ENCODE measurements around the gene XPNPEP1.
A peak's percentile ranks its signal among the peaks of the same experiment; 100 is the strongest.

The XPNPEP1 gene

GRCh38 chr10:109967739-109968088, 44.4 kb upstream of the XPNPEP1 start:
- H3K36me3 ChIP-seq: no peaks in the 10 kb centered on the region
- no peak overlapping the region for H3K4me3 ChIP-seq (ENCODE audit: low read depth, low read length)
- no peak overlapping the region for H3K27ac ChIP-seq
- DNase-seq: no peak
- no peaks in the 10 kb centered on the region for H3K9me3 ChIP-seq (ENCODE audit: severe bottlenecking)
- no peaks in the 10 kb centered on the region for H3K27me3 ChIP-seq (ENCODE audit: insufficient read depth, low read depth, severe bottlenecking)
- no peak for TF ChIP-seq CTCF (IDR thresholded peaks at IDR 0.05; ENCODE audit: low read depth, low read length)

- no peak for TF ChIP-seq CTCF (IDR thresholded peaks at IDR 0.05; ENCODE audit: low read depth, low read length)
- Histone ChIP-seq H3K9me3 (ENCODE audit: severe bottlenecking) (no peaks in the 10 kb centered on the region), H3K36me3 (no peaks in the 10 kb centered on the region), H3K27ac (peak overlapping the region; percentile 0), H3K4me3 (ENCODE audit: low read depth, low read length) (no peak overlapping the region), H3K27me3 (ENCODE audit: insufficient read depth, low read depth, severe bottlenecking) (no peaks in the 10 kb centered on the region)
- peak; percentile 29 for DNase-seq
Measured at GRCh38 chr10:109966961-109967738, 43.8 kb upstream of the XPNPEP1 start.

GRCh38 chr10:109964318-109964717, 41.0 kb upstream of the XPNPEP1 start:
- Histone ChIP-seq H3K27me3 (ENCODE audit: insufficient read depth, low read depth, severe bottlenecking) (no peaks in the 10 kb centered on the region), H3K4me3 (ENCODE audit: low read depth, low read length) (no peak overlapping the region), H3K36me3 (no peaks in the 10 kb centered on the region), H3K9me3 (ENCODE audit: severe bottlenecking) (no peaks in the 10 kb centered on the region), H3K27ac (no peak overlapping the region)
- TF ChIP-seq CTCF (IDR thresholded peaks at IDR 0.05; ENCODE audit: low read depth, low read length): no peak
- no peak for DNase-seq

- peak; percentile 41 for DNase-seq
- H3K4me3 ChIP-seq (ENCODE audit: low read depth, low read length): no peak overlapping the region
- H3K27ac ChIP-seq: no peak overlapping the region
- no peaks in the 10 kb centered on the region for H3K36me3 ChIP-seq
- no peaks in the 10 kb centered on the region for H3K9me3 ChIP-seq (ENCODE audit: severe bottlenecking)
- no peak for TF ChIP-seq CTCF (IDR thresholded peaks at IDR 0.05; ENCODE audit: low read depth, low read length)
- H3K27me3 ChIP-seq (ENCODE audit: insufficient read depth, low read depth, severe bottlenecking): no peaks in the 10 kb centered on the region
Measured at GRCh38 chr10:109963439-109963838, 40.1 kb upstream of the XPNPEP1 start.

- no peaks in the 10 kb centered on the region for H3K36me3 ChIP-seq
- no peaks in the 10 kb centered on the region for H3K27me3 ChIP-seq (ENCODE audit: insufficient read depth, low read depth, severe bottlenecking)
- no peaks in the 10 kb centered on the region for H3K9me3 ChIP-seq (ENCODE audit: severe bottlenecking)
- peak overlapping the region; percentile 66 for H3K27ac ChIP-seq
- no peak for DNase-seq
- no peak for TF ChIP-seq CTCF (IDR thresholded peaks at IDR 0.05; ENCODE audit: low read depth, low read length)
- no peak overlapping the region for H3K4me3 ChIP-seq (ENCODE audit: low read depth, low read length)
Measured at GRCh38 chr10:109962247-109962646, 38.9 kb upstream of the XPNPEP1 start.

Measured in WERI-Rb-1 (cell line).